ENCODE results near the gene ORM1. TPM values are rescaled to one million over a fixed set of nuclear protein-coding genes. Genes with fewer than 3 reads are reported as not detected.

ORM1 gene
- total RNA-seq, 1 experiment from 2014 or later = 4.4 TPM

DNA sequence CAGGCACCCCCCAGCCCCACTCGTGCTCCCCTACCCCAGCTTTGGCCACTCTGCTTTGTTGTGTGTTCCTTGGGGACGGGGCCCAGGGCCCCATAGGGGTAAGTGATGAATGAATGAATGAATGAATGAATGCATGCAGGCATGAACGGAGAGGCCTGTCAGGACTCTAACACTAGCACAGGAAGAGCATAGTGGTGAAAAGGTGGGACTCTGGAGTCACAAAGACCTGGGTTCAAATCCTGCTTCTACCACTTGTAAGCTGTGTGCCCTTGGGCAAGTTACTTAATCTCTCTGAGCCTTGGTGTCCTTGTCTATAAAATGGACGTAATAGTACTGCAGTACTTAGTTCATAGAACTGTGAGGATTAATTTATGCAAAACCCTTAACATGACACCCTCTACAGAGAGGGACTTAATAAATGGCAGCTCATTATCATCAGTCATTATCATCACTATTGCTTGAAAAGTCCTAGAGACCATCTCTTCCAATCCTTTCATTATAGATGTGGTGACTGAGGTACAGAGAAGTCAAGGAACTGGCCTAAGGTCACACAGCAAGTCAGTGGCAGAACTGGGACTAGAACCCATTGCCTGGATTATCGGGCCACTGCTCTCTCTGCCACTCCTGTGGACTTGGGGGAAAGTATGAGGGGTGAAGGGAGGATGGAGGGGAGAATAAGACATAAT is 20.0 kb downstream of the ORM1 start:
- Histone ChIP-seq H4K5ac (ENCODE audit: insufficient read length, low read depth, low read length) (no peak overlapping the region), H3K27ac (ENCODE audit: insufficient read length, low read depth, low read length) (no peak overlapping the region), H2BK5ac (ENCODE audit: insufficient read length, low read length) (no peak overlapping the region), H2BK15ac (ENCODE audit: low read depth, low read length) (no peak overlapping the region), H4K20me1 (ENCODE audit: control insufficient read depth, insufficient read depth, insufficient read length) (no peaks in the 10 kb centered on the region), H3K4ac (ENCODE audit: low read depth, low read length) (no peak overlapping the region), H3K23me2 (ENCODE audit: insufficient read length, low read depth, low read length, poor library complexity, severe bottlenecking) (no peaks in the 10 kb centered on the region), H3K56ac (ENCODE audit: insufficient read length, low read depth, low read length) (no peak overlapping the region), H3K27me3 (ENCODE audit: insufficient read depth, low read length) (no peaks in the 10 kb centered on the region), H3K4me1 (ENCODE audit: insufficient read depth, low read length) (no peaks in the 10 kb centered on the region), H3K14ac (ENCODE audit: insufficient read depth, low read length) (no peak overlapping the region), H3K18ac (ENCODE audit: insufficient read length, low read depth, low read length) (no peak overlapping the region), H3T11ph (ENCODE audit: low read length) (no peak overlapping the region), H4K8ac (replicated peaks; ENCODE audit: insufficient read length, low read depth, low read length) (no peak overlapping the region), H3K4me2 (ENCODE audit: insufficient read depth, insufficient read length, low read length) (no peak overlapping the region), H2BK12ac (ENCODE audit: insufficient read length, low read depth, low read length) (no peak overlapping the region), H2BK120ac (ENCODE audit: low read depth, low read length, poor library complexity, severe bottlenecking) (no peak overlapping the region), H3K9ac (ENCODE audit: extremely low read depth, insufficient read length, low read length) (no peak overlapping the region), H4K91ac (ENCODE audit: insufficient read length, low read depth, low read length) (no peak overlapping the region), H3K79me2 (ENCODE audit: insufficient read depth, low read length) (no peaks in the 10 kb centered on the region), H3K9me3 (ENCODE audit: control insufficient read depth, low read depth, low read length) (no peaks in the 10 kb centered on the region), H2AFZ (ENCODE audit: low read length) (no peak overlapping the region), H3K23ac (ENCODE audit: insufficient read length, low read depth, low read length) (no peak overlapping the region), H2AK5ac (ENCODE audit: insufficient read length, low read length) (no peak overlapping the region), H2BK20ac (ENCODE audit: low read depth, low read length, poor library complexity, severe bottlenecking) (no peak overlapping the region), H3K79me1 (ENCODE audit: insufficient read depth, low read depth, low read length, poor library complexity, severe bottlenecking) (no peaks in the 10 kb centered on the region)
- peaks cover 0 to under 1% of the 10 kb centered on the region in 2 experiments; a peak in 1 of 4 replicates for H3K4me1 Mint-ChIP-seq
- no CpG with 5 or more reads among the region's 5 CpGs for WGBS (ENCODE audit: extremely low coverage, insufficient read length, low lambda C conversion rate)
- no peak overlapping the region for H3K4me3 Mint-ChIP-seq
- peaks cover 41 to 83% (median 66%) of the 10 kb centered on the region in 3 experiments for H3K36me3 Mint-ChIP-seq (ENCODE audit: insufficient read depth in 1 of 3, low read depth in 3 of 3)
- TF ChIP-seq, protein P1, sequence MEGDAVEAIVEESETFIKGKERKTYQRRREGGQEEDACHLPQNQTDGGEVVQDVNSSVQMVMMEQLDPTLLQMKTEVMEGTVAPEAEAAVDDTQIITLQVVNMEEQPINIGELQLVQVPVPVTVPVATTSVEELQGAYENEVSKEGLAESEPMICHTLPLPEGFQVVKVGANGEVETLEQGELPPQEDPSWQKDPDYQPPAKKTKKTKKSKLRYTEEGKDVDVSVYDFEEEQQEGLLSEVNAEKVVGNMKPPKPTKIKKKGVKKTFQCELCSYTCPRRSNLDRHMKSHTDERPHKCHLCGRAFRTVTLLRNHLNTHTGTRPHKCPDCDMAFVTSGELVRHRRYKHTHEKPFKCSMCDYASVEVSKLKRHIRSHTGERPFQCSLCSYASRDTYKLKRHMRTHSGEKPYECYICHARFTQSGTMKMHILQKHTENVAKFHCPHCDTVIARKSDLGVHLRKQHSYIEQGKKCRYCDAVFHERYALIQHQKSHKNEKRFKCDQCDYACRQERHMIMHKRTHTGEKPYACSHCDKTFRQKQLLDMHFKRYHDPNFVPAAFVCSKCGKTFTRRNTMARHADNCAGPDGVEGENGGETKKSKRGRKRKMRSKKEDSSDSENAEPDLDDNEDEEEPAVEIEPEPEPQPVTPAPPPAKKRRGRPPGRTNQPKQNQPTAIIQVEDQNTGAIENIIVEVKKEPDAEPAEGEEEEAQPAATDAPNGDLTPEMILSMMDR (conservative IDR thresholded peaks at IDR 0.05) = no peak
- no peak overlapping the region for H3K27ac Mint-ChIP-seq
- H3K27me3 Mint-ChIP-seq (ENCODE audit: low read depth) = no peaks in the 10 kb centered on the region; the same call in 1 of the 2 replicates
- H3K9me3 Mint-ChIP-seq = no peaks in the 10 kb centered on the region
- no peak for DNase-seq
